H9 (cell line): Measurements from ENCODE around the gene CCL20. TPM values are rescaled to one million over a fixed set of nuclear protein-coding genes. Genes with fewer than 3 reads are reported as not detected.

Source experiments
- DNase-seq: peaks from one replicate; pipeline ENCODE4 v3.0.0-alpha.2; 2017
- H2AFZ ChIP-seq: one replicate; pipeline ENCODE4 v1.6.1; 2013; ENCODE audit warnings: mild to moderate bottlenecking, low read length, control low read depth, moderate library complexity
- H2AK5ac ChIP-seq: 2 replicates; pipeline ENCODE4 v1.6.1; 2013; ENCODE audit warnings: low read length, control low read depth, mixed read lengths; ENCODE audit not compliant: insufficient read length
- H2BK120ac ChIP-seq: one replicate; pipeline ENCODE4 v1.6.1; 2013; ENCODE audit warnings: low read depth, mild to moderate bottlenecking, low read length, control low read depth, inconsistent platforms; ENCODE audit not compliant: poor library complexity, severe bottlenecking
- H2BK12ac ChIP-seq: 2 replicates; pipeline ENCODE4 v1.6.1; 2013; ENCODE audit warnings: low read length, control low read depth, mixed read lengths, low read depth; ENCODE audit not compliant: insufficient read length
- H2BK15ac ChIP-seq: 2 replicates; pipeline ENCODE4 v1.6.1; 2013; ENCODE audit warnings: low read depth, low read length, control low read depth
- H2BK20ac ChIP-seq: one replicate; pipeline ENCODE4 v1.6.1; 2013; ENCODE audit warnings: low read depth, mild to moderate bottlenecking, low read length, control low read depth, inconsistent platforms; ENCODE audit not compliant: poor library complexity, severe bottlenecking
- H2BK5ac ChIP-seq: 2 replicates; pipeline ENCODE4 v1.6.1; 2013; ENCODE audit warnings: low read length, control low read depth, mixed read lengths; ENCODE audit not compliant: insufficient read length
- H3K14ac ChIP-seq: 2 replicates; pipeline ENCODE4 v1.6.1; 2013; ENCODE audit warnings: low read length, control low read depth; ENCODE audit not compliant: insufficient read depth
- H3K18ac ChIP-seq: 2 replicates; pipeline ENCODE4 v1.6.1; 2013; ENCODE audit warnings: low read depth, mild to moderate bottlenecking, mixed read lengths, low read length, control low read depth; ENCODE audit not compliant: insufficient read length
- H3K23ac ChIP-seq: 2 replicates; pipeline ENCODE4 v1.6.1; 2013; ENCODE audit warnings: low read length, control low read depth, mixed read lengths, low read depth; ENCODE audit not compliant: insufficient read length
- H3K23me2 ChIP-seq: 2 replicates; pipeline ENCODE4 v1.6.1; 2013; ENCODE audit warnings: low read depth, mild to moderate bottlenecking, mixed read lengths, low read length, control low read depth; ENCODE audit not compliant: insufficient read length, poor library complexity, severe bottlenecking
- H3K27ac ChIP-seq: 2 replicates; pipeline ENCODE4 v1.5.1; 2013; ENCODE audit warnings: low read length, control low read depth, mixed read lengths, low read depth; ENCODE audit not compliant: insufficient read length
- H3K27me3 ChIP-seq: 2 replicates; pipeline ENCODE4 v1.6.1; 2013; ENCODE audit warnings: low read length, control low read depth, inconsistent platforms; ENCODE audit not compliant: insufficient read depth
- H3K4ac ChIP-seq: 2 replicates; pipeline ENCODE4 v1.6.1; 2013; ENCODE audit warnings: low read depth, mild to moderate bottlenecking, control low read depth, inconsistent platforms, low read length, moderate library complexity
- H3K4me1 ChIP-seq: 2 replicates; pipeline ENCODE4 v1.6.1; 2013; ENCODE audit warnings: low read length, control low read depth, inconsistent platforms; ENCODE audit not compliant: insufficient read depth
- H3K4me2 ChIP-seq: 2 replicates; pipeline ENCODE4 v1.6.1; 2013; ENCODE audit warnings: low read length, control low read depth, mixed read lengths; ENCODE audit not compliant: insufficient read length, insufficient read depth
- H3K56ac ChIP-seq: 2 replicates; pipeline ENCODE4 v1.6.1; 2013; ENCODE audit warnings: low read depth, mild to moderate bottlenecking, mixed read lengths, low read length, control low read depth; ENCODE audit not compliant: insufficient read length
- H3K79me1 ChIP-seq: 2 replicates; pipeline ENCODE4 v1.6.1; 2013; ENCODE audit warnings: low read depth, mild to moderate bottlenecking, moderate library complexity, low read length, control low read depth, inconsistent platforms; ENCODE audit not compliant: insufficient read depth, poor library complexity, severe bottlenecking
- H3K79me2 ChIP-seq: 2 replicates; pipeline ENCODE4 v1.6.1; 2013; ENCODE audit warnings: low read length, control low read depth, inconsistent platforms; ENCODE audit not compliant: insufficient read depth
- H3K9ac ChIP-seq: 2 replicates; pipeline ENCODE4 v1.6.1; 2013; ENCODE audit warnings: low read length, control low read depth, mixed read lengths; ENCODE audit not compliant: insufficient read length; ENCODE audit errors: extremely low read depth
- H3K9me3 ChIP-seq: one replicate; pipeline ENCODE4 v1.6.1; 2013; ENCODE audit warnings: low read depth, low read length, inconsistent platforms; ENCODE audit not compliant: control insufficient read depth
- H3T11ph ChIP-seq: one replicate; pipeline ENCODE4 v1.6.1; 2013; ENCODE audit warnings: mild to moderate bottlenecking, low read length, control low read depth, inconsistent platforms
- H4K20me1 ChIP-seq: one replicate; pipeline ENCODE4 v1.6.1; 2013; ENCODE audit not compliant: control insufficient read depth, insufficient read length, insufficient read depth
- H4K5ac ChIP-seq: 2 replicates; pipeline ENCODE4 v1.6.1; 2013; ENCODE audit warnings: low read depth, mild to moderate bottlenecking, mixed read lengths, low read length, control low read depth; ENCODE audit not compliant: insufficient read length
- H4K8ac ChIP-seq: replicated peaks from 2 replicates; pipeline ENCODE4 v1.6.1; 2013; ENCODE audit warnings: low read length, control low read depth, mixed read lengths, low read depth; ENCODE audit not compliant: insufficient read length
- H4K91ac ChIP-seq: 2 replicates; pipeline ENCODE4 v1.6.1; 2013; ENCODE audit warnings: low read depth, mild to moderate bottlenecking, moderate library complexity, mixed read lengths, low read length, control low read depth; ENCODE audit not compliant: insufficient read length
- H3K27ac Mint-ChIP-seq, 3 experiments: 2 replicates in 2 of 3; 3 replicates in 1 of 3; pipeline ENCODE4 v1.8.0; 2020 to 2021; ENCODE audit warnings: mixed read lengths in 3 of 3, mild to moderate bottlenecking in 1 of 3, moderate library complexity in 1 of 3
- H3K27me3 Mint-ChIP-seq: 2 replicates; pipeline ENCODE4 v1.8.0; 2021; ENCODE audit warnings: low read depth, mild to moderate bottlenecking, moderate library complexity, mixed read lengths
- H3K36me3 Mint-ChIP-seq, 3 experiments: 2 replicates in 2 of 3; 3 replicates in 1 of 3; pipeline ENCODE4 v1.8.0; 2020 to 2021; ENCODE audit warnings: low read depth in 3 of 3, mixed read lengths in 3 of 3; ENCODE audit not compliant: insufficient read depth in 1 of 3
- H3K4me1 Mint-ChIP-seq, 2 experiments: 2 replicates each; pipeline ENCODE4 v1.8.0; 2020; ENCODE audit warnings: mixed read lengths in 2 of 2
- H3K4me3 Mint-ChIP-seq, 2 experiments: 2 replicates in 1 of 2; 3 replicates in 1 of 2; pipeline ENCODE4 v1.8.0; 2020 to 2021; ENCODE audit warnings: mild to moderate bottlenecking in 2 of 2, mixed read lengths in 2 of 2, moderate library complexity in 1 of 2
- H3K9me3 Mint-ChIP-seq, 2 experiments: 2 replicates in 1 of 2; 3 replicates in 1 of 2; pipeline ENCODE4 v1.8.0; 2020; ENCODE audit warnings: mild to moderate bottlenecking in 2 of 2, mixed read lengths in 2 of 2, moderate library complexity in 1 of 2
- CTCF ChIP-seq: fragments of 200-600 bp; sonication (generic); conservative IDR thresholded peaks from 3 replicates; pipeline ENCODE4 v1.8.0; 2021; ENCODE audit warnings: antibody characterized with exemption, mild to moderate bottlenecking
- WGBS: extraction: QIAGEN DNeasy Blood & Tissue Kit; methylation state at CpG from one replicate; pipeline ENCODE4 v1.1.7; 2013; ENCODE audit warnings: missing lambda C conversion rate, low lambda C conversion rate, mixed read lengths; ENCODE audit not compliant: insufficient read length; ENCODE audit errors: extremely low coverage; 5-methylcytosine and 5-hydroxymethylcytosine counted together
- long read RNA-seq: library from polyadenylated mRNA; unstranded; transcript quantifications from one replicate; pipeline ENCODE4 v2.0.0, GENCODE V29; 2020
- total RNA-seq: library from RNA; stranded (reverse); gene quantifications from 2 replicates; pipeline ENCODE4 v1.2.1, GENCODE V29; 2021

Gene CCL20
- total RNA-seq: not detected in 2 replicates
- long read RNA-seq: 0 reads

- Histone ChIP-seq H4K91ac (no peak within 1 kb of the TSS), H2AFZ (no peak within 1 kb of the TSS), H3K4me1 (peaks cover 5% of the 10 kb centered on the region), H3K79me1 (no peaks in the 10 kb centered on the region), H3K27ac (no peak within 1 kb of the TSS), H2BK15ac (no peak within 1 kb of the TSS), H3K23ac (no peak within 1 kb of the TSS), H3K23me2 (no peaks in the 10 kb centered on the region), H3T11ph (no peak within 1 kb of the TSS), H3K9ac (no peak within 1 kb of the TSS), H3K56ac (no peak within 1 kb of the TSS), H2BK5ac (no peak within 1 kb of the TSS), H3K27me3 (no peaks in the 10 kb centered on the region), H4K20me1 (no peaks in the 10 kb centered on the region), H3K4ac (no peak within 1 kb of the TSS), H3K79me2 (no peaks in the 10 kb centered on the region), H3K18ac (no peak within 1 kb of the TSS), H2BK12ac (no peak within 1 kb of the TSS), H3K14ac (no peak within 1 kb of the TSS), H4K5ac (no peak within 1 kb of the TSS), H2AK5ac (no peak within 1 kb of the TSS), H4K8ac (no peak within 1 kb of the TSS), H3K9me3 (no peaks in the 10 kb centered on the region), H3K4me2 (no peak within 1 kb of the TSS), H2BK120ac (no peak within 1 kb of the TSS), H2BK20ac (peak within 1 kb of the TSS; percentile 64)
- H3K27me3 Mint-ChIP-seq: no peaks in the 10 kb centered on the region; the same call in 1 of the 2 replicates
- no peaks in the 10 kb centered on the region for H3K9me3 Mint-ChIP-seq
- no peaks in the 10 kb centered on the region for H3K36me3 Mint-ChIP-seq
- no peak; the same call in 2 of the 3 replicates for TF ChIP-seq CTCF
- WGBS: no CpG with 5 or more reads among the region's 9 CpGs
- H3K27ac Mint-ChIP-seq: peak within 1 kb of the TSS in 1 of 3 experiments; percentile 0; a peak in 2 of 7 replicates
- peaks cover 25 to 28% of the 10 kb centered on the region in 2 experiments for H3K4me1 Mint-ChIP-seq
- DNase-seq: no peak
- H3K4me3 Mint-ChIP-seq: no peak within 1 kb of the TSS
These were observed at the start of gene CCL20 for GRCh38 chr2:227813562-227814353. Gene CCL20, plus strand, starts transcription at chr2:227813842. Its CDS starts 70 bp downstream, at chr2:227813912.
